ENCODE measurements around the gene PRKCG. TPM values are rescaled to one million over a fixed set of nuclear protein-coding genes. Genes with fewer than 3 reads are reported as not detected.

PRKCG gene
- total RNA-seq, 1 experiment from 2014 or later: not detected

GRCh38 chr19:53912653-53913052 lies 30.7 kb downstream of the PRKCG start:
- peaks cover 15% of the 10 kb centered on the region for H3K9me3 Mint-ChIP-seq (ENCODE audit: unreplicated experiment)
- H3K4me1 Mint-ChIP-seq (ENCODE audit: insufficient read depth, unreplicated experiment): peaks cover 7% of the 10 kb centered on the region
- TF ChIP-seq, protein P1, sequence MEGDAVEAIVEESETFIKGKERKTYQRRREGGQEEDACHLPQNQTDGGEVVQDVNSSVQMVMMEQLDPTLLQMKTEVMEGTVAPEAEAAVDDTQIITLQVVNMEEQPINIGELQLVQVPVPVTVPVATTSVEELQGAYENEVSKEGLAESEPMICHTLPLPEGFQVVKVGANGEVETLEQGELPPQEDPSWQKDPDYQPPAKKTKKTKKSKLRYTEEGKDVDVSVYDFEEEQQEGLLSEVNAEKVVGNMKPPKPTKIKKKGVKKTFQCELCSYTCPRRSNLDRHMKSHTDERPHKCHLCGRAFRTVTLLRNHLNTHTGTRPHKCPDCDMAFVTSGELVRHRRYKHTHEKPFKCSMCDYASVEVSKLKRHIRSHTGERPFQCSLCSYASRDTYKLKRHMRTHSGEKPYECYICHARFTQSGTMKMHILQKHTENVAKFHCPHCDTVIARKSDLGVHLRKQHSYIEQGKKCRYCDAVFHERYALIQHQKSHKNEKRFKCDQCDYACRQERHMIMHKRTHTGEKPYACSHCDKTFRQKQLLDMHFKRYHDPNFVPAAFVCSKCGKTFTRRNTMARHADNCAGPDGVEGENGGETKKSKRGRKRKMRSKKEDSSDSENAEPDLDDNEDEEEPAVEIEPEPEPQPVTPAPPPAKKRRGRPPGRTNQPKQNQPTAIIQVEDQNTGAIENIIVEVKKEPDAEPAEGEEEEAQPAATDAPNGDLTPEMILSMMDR (IDR thresholded peaks at IDR 0.05; ENCODE audit: unreplicated experiment): peak; percentile 21
- no TSS peak for BruUV-seq (replicated peaks)
- H3K27ac Mint-ChIP-seq (ENCODE audit: low read depth, unreplicated experiment): no peak overlapping the region
- H3K27me3 Mint-ChIP-seq (ENCODE audit: insufficient read depth, unreplicated experiment): peaks cover 44% of the 10 kb centered on the region
- H3K36me3 Mint-ChIP-seq (ENCODE audit: insufficient read depth, unreplicated experiment): peaks cover 6% of the 10 kb centered on the region
- ChIA-PET POLR2A (no interaction called here), CTCF (interaction anchor here (0.7 to 0.9 kb wide), 3 partner anchors 110 to 209 kb away, joined by 3 to 4 read pairs (median 4); no protein-coding TSS in a partner anchor)
- intact Hi-C loops (cut with micrococcal nuclease): no loop called here
- DNase-seq (ENCODE audit: unreplicated experiment): no peak
- H3K4me3 Mint-ChIP-seq (ENCODE audit: unreplicated experiment): no peak overlapping the region

DNA sequence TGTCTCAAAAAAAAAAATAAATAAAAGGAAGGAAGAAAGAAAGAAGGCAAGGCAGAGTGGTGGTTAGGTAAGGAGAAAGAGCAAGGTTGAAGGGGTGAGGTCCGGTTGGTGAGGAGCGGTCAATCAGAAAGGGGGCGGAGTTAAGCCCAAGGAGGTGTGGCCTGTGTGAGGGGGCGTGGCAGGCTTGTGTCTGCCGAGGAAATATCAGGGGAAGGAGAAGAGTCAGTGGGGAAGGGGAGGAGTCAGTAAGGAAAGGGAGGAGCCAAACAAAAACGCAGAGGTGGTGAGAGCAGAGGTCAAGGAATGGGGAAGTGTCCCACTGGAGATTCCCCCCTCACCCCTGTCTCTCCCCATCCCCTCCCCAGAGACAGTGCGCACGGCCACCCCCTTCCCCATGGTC lies 33.0 kb downstream of the PRKCG start:
- Mint-ChIP-seq H3K27ac (ENCODE audit: low read depth, unreplicated experiment) (no peak overlapping the region), H3K9me3 (ENCODE audit: unreplicated experiment) (peaks cover 15% of the 10 kb centered on the region), H3K4me1 (ENCODE audit: insufficient read depth, unreplicated experiment) (no peaks in the 10 kb centered on the region), H3K27me3 (ENCODE audit: insufficient read depth, unreplicated experiment) (peaks cover 20% of the 10 kb centered on the region), H3K4me3 (ENCODE audit: unreplicated experiment) (no peak overlapping the region), H3K36me3 (ENCODE audit: insufficient read depth, unreplicated experiment) (peaks cover 6% of the 10 kb centered on the region)
- no TSS peak for BruUV-seq (replicated peaks)
- ChIA-PET POLR2A (interaction anchor here (0.7 kb wide), 1 partner anchor 226 kb away, joined by 3 read pairs; no protein-coding TSS in a partner anchor), CTCF (no interaction called here)
- intact Hi-C loops (cut with micrococcal nuclease): no loop called here
- no peak for DNase-seq (ENCODE audit: unreplicated experiment)
- TF ChIP-seq, protein P1 (IDR thresholded peaks at IDR 0.05; ENCODE audit: unreplicated experiment): no peak

DNA sequence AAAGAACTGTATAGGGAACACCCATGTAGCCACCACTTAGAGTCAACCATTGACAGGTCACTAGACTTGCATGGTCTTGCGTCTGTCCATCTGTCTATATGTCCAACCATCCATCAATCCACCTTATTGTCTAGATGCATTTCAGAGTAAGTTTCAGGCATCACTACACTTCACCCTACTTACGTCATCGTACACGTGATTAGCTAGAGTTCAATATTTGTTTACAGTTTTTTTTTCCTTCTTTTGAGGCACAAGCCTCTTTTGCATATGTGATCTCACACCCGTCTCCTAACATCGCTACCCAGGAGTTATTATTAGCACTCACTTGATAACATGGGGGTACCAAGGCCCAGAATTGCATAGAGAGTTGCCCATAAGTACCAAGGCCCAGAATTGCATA lies 34.0 kb downstream of the PRKCG start:
- intact Hi-C loops (cut with micrococcal nuclease): no loop called here
- BruUV-seq (replicated peaks): no TSS peak
- DNase-seq (ENCODE audit: unreplicated experiment): no peak
- peaks cover 10% of the 10 kb centered on the region for H3K27me3 Mint-ChIP-seq (ENCODE audit: insufficient read depth, unreplicated experiment)
- TF ChIP-seq, protein P1 (IDR thresholded peaks at IDR 0.05; ENCODE audit: unreplicated experiment): no peak
- H3K4me1 Mint-ChIP-seq (ENCODE audit: insufficient read depth, unreplicated experiment): no peaks in the 10 kb centered on the region
- peaks cover 15% of the 10 kb centered on the region for H3K9me3 Mint-ChIP-seq (ENCODE audit: unreplicated experiment)
- POLR2A ChIA-PET: no interaction called here
- no peak overlapping the region for H3K4me3 Mint-ChIP-seq (ENCODE audit: unreplicated experiment)
- no peak overlapping the region for H3K27ac Mint-ChIP-seq (ENCODE audit: low read depth, unreplicated experiment)
- CTCF ChIA-PET: interaction anchor here (2.5 kb wide), 1 partner anchor 9 kb away, joined by 10 read pairs; no protein-coding TSS in a partner anchor
- no peaks in the 10 kb centered on the region for H3K36me3 Mint-ChIP-seq (ENCODE audit: insufficient read depth, unreplicated experiment)

DNA sequence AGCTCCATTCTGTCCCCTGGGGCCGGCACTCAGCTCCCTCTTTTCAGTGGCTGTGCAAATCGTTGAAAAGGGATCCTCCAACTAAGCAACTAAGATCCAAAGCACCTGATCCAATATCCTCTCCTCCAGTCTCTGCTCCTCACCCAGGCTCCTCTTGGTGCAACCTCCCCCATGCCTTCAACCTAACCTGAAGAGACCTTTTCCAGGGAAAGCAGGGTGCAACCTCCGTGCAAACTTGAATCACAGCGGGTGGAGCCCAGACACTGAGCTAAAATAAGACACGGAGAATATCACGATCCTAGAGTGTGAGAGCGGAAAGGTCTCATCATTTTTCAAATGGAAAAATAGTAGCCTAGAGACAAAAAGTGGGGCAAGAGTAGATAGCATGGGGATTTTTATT lies 35.4 kb downstream of the PRKCG start:
- BruUV-seq (replicated peaks): no TSS peak
- no peaks in the 10 kb centered on the region for H3K4me1 Mint-ChIP-seq (ENCODE audit: insufficient read depth, unreplicated experiment)
- no peak overlapping the region for H3K4me3 Mint-ChIP-seq (ENCODE audit: unreplicated experiment)
- ChIA-PET POLR2A (no interaction called here), CTCF (interaction anchor here (0.6 to 2.5 kb wide), 3 partner anchors 10 to 105 kb away, joined by 3 to 10 read pairs (median 3); no protein-coding TSS in a partner anchor)
- H3K27me3 Mint-ChIP-seq (ENCODE audit: insufficient read depth, unreplicated experiment): no peaks in the 10 kb centered on the region
- TF ChIP-seq, protein P1 (IDR thresholded peaks at IDR 0.05; ENCODE audit: unreplicated experiment): no peak
- DNase-seq (ENCODE audit: unreplicated experiment): no peak
- intact Hi-C loops (cut with micrococcal nuclease): no loop called here
- no peak overlapping the region for H3K27ac Mint-ChIP-seq (ENCODE audit: low read depth, unreplicated experiment)
- no peaks in the 10 kb centered on the region for H3K36me3 Mint-ChIP-seq (ENCODE audit: insufficient read depth, unreplicated experiment)
- peaks cover 8% of the 10 kb centered on the region for H3K9me3 Mint-ChIP-seq (ENCODE audit: unreplicated experiment)

All from MCF 10A (cell line).